Measurements from ENCODE around the gene TPSG1. TPM values are rescaled to one million over a fixed set of nuclear protein-coding genes. Genes with fewer than 3 reads are reported as not detected.
"Not testable (repeated sequence)": the region's sequence is repeated elsewhere in the genome, so short reads cannot be mapped to it uniquely, and the experiment has no call there.

Gene TPSG1
- total and polyA plus RNA-seq, 7 donors: 1.4 to 73.9 (median 40.7) TPM; not detected in 3

- Histone ChIP-seq H3K4me1 (peaks cover 0 to 3% (median 0%) of the 10 kb centered on the region in 4 donors), H3K36me3 (no peaks in the 10 kb centered on the region), H3K27ac (no peak overlapping the region), H3K4me3 (no peak overlapping the region), H3K9me3 (no peaks in the 10 kb centered on the region), H3K27me3 (peaks cover 9 to 66% (median 48%) of the 10 kb centered on the region in 3 donors)
- TF ChIP-seq, protein P1, sequence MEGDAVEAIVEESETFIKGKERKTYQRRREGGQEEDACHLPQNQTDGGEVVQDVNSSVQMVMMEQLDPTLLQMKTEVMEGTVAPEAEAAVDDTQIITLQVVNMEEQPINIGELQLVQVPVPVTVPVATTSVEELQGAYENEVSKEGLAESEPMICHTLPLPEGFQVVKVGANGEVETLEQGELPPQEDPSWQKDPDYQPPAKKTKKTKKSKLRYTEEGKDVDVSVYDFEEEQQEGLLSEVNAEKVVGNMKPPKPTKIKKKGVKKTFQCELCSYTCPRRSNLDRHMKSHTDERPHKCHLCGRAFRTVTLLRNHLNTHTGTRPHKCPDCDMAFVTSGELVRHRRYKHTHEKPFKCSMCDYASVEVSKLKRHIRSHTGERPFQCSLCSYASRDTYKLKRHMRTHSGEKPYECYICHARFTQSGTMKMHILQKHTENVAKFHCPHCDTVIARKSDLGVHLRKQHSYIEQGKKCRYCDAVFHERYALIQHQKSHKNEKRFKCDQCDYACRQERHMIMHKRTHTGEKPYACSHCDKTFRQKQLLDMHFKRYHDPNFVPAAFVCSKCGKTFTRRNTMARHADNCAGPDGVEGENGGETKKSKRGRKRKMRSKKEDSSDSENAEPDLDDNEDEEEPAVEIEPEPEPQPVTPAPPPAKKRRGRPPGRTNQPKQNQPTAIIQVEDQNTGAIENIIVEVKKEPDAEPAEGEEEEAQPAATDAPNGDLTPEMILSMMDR (IDR thresholded peaks at IDR 0.05): no peak
- no peak for TF ChIP-seq EP300 (IDR thresholded peaks at IDR 0.05)
- no peak for TF ChIP-seq POLR2AphosphoS5 (IDR thresholded peaks at IDR 0.05)
- TF ChIP-seq POLR2A (IDR thresholded peaks at IDR 0.05): no peak
- intact Hi-C loops (cut with DNase I): no loop called here
- WGBS, 2 donors: 63 to 78% methylated on average over 34 of the region's 34 CpGs
- no peak for DNase-seq
Measured at GRCh38 chr16:1257561-1258224, 32.6 kb upstream of the TPSG1 start.

DNA sequence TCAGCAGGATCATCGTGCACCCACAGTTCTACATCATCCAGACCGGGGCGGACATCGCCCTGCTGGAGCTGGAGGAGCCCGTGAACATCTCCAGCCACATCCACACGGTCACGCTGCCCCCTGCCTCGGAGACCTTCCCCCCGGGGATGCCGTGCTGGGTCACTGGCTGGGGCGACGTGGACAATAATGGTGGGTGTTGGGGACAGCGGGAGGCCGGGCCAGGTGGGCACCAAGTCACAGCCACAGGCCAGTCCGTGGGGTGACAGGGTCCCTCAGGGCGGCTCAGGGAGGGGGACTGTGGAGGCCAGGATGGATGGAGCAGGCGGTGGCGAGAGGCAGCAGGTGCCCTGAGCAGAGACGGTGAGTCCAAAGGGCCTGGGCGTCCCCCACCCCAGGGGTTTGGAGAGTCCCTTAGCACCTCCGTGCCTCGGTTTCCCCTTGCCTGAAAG lies 31.8 kb upstream of the TPSG1 start:
- no peak for TF ChIP-seq POLR2A (IDR thresholded peaks at IDR 0.05)
- TF ChIP-seq, protein P1 (IDR thresholded peaks at IDR 0.05): no peak
- TF ChIP-seq EP300 (IDR thresholded peaks at IDR 0.05): no peak
- TF ChIP-seq POLR2AphosphoS5 (IDR thresholded peaks at IDR 0.05): no peak
- no peak overlapping the region for H3K4me3 ChIP-seq
- intact Hi-C loops (cut with DNase I): no loop called here
- peaks cover 9 to 58% (median 40%) of the 10 kb centered on the region in 3 donors for H3K27me3 ChIP-seq
- no peak overlapping the region for H3K27ac ChIP-seq
- 75 to 83% methylated on average over 22 of the region's 22 CpGs for WGBS, 2 donors
- H3K4me1 ChIP-seq: peaks cover 0 to 3% (median 0%) of the 10 kb centered on the region in 4 donors
- no peaks in the 10 kb centered on the region for H3K9me3 ChIP-seq
- no peak for DNase-seq
- no peaks in the 10 kb centered on the region for H3K36me3 ChIP-seq

GRCh38 chr16:1256296-1256873 lies 31.3 kb upstream of the TPSG1 start:
- H3K36me3 ChIP-seq; H3K4me3 ChIP-seq; H3K9me3 ChIP-seq; H3K4me1 ChIP-seq; H3K27ac ChIP-seq; intact Hi-C loops (cut with DNase I); DNase-seq: not testable (repeated sequence)
- 77 to 80% methylated on average over 23 of the region's 23 CpGs for WGBS, 2 donors
- H3K27me3 ChIP-seq: peaks cover 9 to 53% (median 35%) of the 10 kb centered on the region in 3 donors

DNA sequence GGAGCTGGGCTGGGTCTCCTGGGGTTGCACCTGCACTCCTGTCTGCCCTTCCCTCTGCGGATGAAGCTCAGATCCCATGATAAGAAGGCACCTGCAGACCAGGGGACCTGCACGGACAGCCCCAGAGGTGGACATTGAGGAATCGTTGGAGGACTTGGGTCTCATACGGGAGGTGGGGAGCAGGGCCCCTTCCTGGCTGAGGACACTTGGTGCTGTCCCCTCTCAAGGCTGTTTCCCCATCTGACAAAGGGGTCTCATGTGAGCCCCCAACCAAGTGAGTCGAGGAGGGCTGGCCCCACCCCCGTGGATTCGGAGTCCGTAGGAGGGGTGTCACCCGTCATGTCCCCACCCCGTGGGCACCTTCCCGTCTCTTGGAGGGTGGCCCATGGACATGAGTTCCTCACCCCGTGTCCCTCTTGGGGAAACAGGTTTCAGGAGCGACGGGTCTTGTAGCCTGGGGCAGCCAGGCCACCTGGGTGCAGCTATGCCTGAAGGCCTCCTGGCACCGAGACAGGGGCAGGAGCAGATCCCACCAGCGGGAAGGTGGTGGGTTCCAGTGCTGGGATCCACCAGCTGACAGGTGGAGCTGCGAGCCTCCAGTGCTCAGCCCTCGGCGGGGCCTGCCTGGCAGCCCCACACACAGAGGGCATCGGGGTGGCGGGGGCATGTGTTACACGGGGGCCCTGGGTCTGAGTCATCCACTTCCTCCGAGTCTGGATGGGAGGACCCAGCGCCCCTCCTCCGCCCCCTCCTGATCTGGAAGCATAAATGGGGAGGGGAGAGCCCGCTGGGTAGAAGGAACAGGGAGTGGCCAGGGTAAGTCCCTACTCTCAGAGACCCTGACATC lies 30.4 kb upstream of the TPSG1 start, which contains the start of gene TPSD1:
Gene TPSD1, plus strand, starts transcription at position 794 of the 847 bp plus-strand sequence. CDS start 212 bp downstream, outside the sequence.
- intact Hi-C loops (cut with DNase I); H3K4me1 ChIP-seq; H3K27ac ChIP-seq; H3K4me3 ChIP-seq; H3K36me3 ChIP-seq; H3K9me3 ChIP-seq; DNase-seq: not testable (repeated sequence)
- peaks cover 9 to 44% (median 26%) of the 10 kb centered on the region in 3 donors for H3K27me3 ChIP-seq
- WGBS, 2 donors: 50 to 68% methylated on average over 26 of the region's 26 CpGs

DNA sequence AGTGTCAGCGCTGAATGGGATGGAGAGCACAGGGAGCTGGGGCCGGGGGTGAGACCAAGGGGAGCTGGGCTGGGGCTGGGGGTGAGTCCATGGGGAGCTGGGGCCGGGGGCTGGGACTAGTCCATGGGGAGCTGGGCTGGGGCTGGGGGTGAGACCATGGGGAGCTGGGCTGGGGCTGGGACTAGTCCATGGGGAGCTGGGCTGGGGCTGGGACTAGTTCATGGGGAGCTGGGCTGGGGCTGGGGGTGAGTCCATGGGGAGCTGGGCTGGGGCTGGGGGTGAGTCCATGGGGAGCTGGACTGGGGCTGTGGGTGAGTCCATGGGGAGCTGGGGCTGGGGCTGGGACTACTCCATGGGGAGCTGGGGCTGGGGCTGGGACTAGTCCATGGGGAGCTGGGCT lies 29.8 kb upstream of the TPSG1 start:
- H3K27ac ChIP-seq; H3K4me3 ChIP-seq; H3K9me3 ChIP-seq; H3K4me1 ChIP-seq; H3K36me3 ChIP-seq; DNase-seq; intact Hi-C loops (cut with DNase I): not testable (repeated sequence)
- WGBS, 2 donors: 87 to 91% methylated on average over 3 of the region's 3 CpGs
- H3K27me3 ChIP-seq: peaks cover 9 to 37% (median 19%) of the 10 kb centered on the region in 3 donors

DNA sequence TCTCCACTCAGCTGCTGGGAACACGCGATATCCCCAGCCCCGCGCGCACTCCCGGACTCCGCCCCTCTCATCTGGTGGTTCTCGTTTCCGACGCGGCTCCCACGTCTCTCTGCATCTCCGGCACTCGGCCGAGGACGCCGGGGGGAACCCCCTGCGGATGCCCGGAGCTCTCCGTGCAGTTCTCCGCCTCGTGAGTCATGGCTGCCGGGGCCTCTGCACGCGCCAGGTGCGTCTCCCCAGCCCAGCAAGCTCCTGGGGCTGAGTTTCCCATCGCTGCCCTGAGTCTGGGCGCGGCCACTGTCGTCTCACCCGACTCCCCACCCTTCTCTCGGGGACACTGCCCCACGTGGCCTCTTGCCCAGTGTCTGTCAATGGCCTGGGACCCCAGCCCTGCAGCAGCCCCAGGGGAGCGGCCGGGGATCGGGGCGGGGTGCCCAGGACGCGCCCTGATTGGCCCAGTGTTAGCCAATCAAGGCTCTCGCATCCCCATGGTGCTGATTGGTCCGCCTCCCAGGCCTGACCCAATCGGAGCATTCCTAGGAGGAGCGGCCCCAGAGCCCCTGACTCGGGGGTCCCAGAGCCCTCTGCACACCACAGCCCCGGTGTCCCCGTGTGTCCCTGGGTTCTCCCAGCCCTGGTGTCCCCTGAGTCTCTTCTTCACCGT lies 28.8 kb upstream of the TPSG1 start:
- intact Hi-C loops (cut with DNase I); DNase-seq: not testable (repeated sequence)

DNA sequence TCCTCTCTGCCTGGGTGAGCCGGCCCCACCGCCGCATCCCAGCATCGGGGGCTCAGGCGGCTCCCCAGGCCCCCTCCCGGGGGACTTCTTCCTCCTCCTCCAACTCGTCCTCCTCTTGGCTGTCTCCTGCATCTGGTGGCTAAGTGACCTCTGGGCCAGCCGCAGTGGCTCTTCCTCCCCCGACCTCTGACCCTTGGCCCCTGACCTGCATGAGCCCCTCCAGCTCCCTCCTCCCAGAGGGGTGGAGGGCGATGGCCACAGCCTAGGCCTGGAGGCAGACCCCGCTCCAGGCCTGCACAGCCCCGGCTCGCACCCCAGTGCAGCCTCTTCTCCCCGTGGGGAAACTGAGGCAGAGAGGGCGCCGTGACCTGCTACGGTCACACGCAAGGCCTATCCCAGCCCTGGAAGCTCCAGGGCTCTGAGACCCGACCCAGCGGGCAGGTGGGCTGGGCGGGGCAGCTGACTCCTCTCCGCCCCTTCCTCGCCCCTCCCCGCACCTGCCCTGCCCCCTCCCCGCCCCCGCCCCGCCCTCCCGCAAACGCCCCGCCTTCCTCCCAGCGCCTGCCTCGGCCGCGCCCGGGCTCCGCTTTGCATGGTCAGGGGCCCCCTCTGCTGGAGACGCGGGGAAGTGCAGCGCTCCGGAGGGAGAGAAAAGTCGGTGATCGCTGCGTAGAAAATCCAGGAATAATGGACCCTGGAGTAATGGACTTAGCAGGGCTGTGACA lies 24.1 kb upstream of the TPSG1 start:
- H3K27me3 ChIP-seq: peaks cover 0 to 30% (median 20%) of the 10 kb centered on the region in 3 donors
- H3K36me3 ChIP-seq; intact Hi-C loops (cut with DNase I); H3K4me3 ChIP-seq; H3K9me3 ChIP-seq; H3K27ac ChIP-seq; H3K4me1 ChIP-seq: not testable (repeated sequence)
- DNase-seq: peak; percentile 58
- WGBS, 2 donors: 54 to 74% methylated on average over 3 to 6 of the region's 43 CpGs

More for the DNA sequence above, 28.8 kb upstream of the TPSG1 start:
- H3K4me1 ChIP-seq, H3K27ac ChIP-seq, H3K9me3 ChIP-seq, H3K36me3 ChIP-seq, H3K4me3 ChIP-seq: not testable (repeated sequence)
- no CpG with 5 or more reads among the region's 47 CpGs for WGBS, 2 donors
- H3K27me3 ChIP-seq: peaks cover 1 to 27% (median 10%) of the 10 kb centered on the region in 3 donors

- H3K36me3 ChIP-seq; H3K4me3 ChIP-seq; H3K27ac ChIP-seq; H3K9me3 ChIP-seq; H3K4me1 ChIP-seq; intact Hi-C loops (cut with DNase I): not testable (repeated sequence)
- DNase-seq: peak; percentile 17
- 77 to 88% methylated on average over 13 to 14 of the region's 14 CpGs for WGBS, 2 donors
- peaks cover 0 to 31% (median 21%) of the 10 kb centered on the region in 3 donors for H3K27me3 ChIP-seq
Measured at GRCh38 chr16:1247903-1248537, 23.0 kb upstream of the TPSG1 start.
